NOMO-1 treated with dmso at 0.1 percent for 144 hours (cell line): ENCODE results near the gene CNTNAP2.

Experiments used
- DNase-seq: peaks from one replicate; lab custom pipeline; 2025; ENCODE audit not compliant: unreplicated experiment; lab: John Stamatoyannopoulos, UW

The CNTNAP2 gene

GRCh38 chr7:148344406-148344805 is 2227.8 kb downstream of the CNTNAP2 start:
- no peak for DNase-seq

GRCh38 chr7:148347981-148348380 is 2231.4 kb downstream of the CNTNAP2 start:
- DNase-seq, result no peak

GRCh38 chr7:148348466-148348865 is 2231.9 kb downstream of the CNTNAP2 start:
- no peak for DNase-seq

- DNase-seq, result no peak
Observed at GRCh38 chr7:148356303-148356702, 2239.7 kb downstream of the CNTNAP2 start.

- no peak for DNase-seq
Observed at GRCh38 chr7:148362541-148362940, 2245.9 kb downstream of the CNTNAP2 start.

GRCh38 chr7:148367731-148368475 is 2251.3 kb downstream of the CNTNAP2 start:
- no peak for DNase-seq

GRCh38 chr7:148368562-148368961 is 2252.0 kb downstream of the CNTNAP2 start:
- DNase-seq, result no peak

GRCh38 chr7:148371280-148371937 is 2254.8 kb downstream of the CNTNAP2 start:
- no peak for DNase-seq

GRCh38 chr7:148374396-148375259 is 2258.0 kb downstream of the CNTNAP2 start:
- no peak for DNase-seq

- DNase-seq, result no peak
Observed at GRCh38 chr7:148379677-148380076, 2263.1 kb downstream of the CNTNAP2 start.

- no peak for DNase-seq
Observed at GRCh38 chr7:148380596-148381419, 2264.2 kb downstream of the CNTNAP2 start.

GRCh38 chr7:148382596-148382995 is 2266.0 kb downstream of the CNTNAP2 start:
- no peak for DNase-seq

- DNase-seq, result no peak
Observed at GRCh38 chr7:148383651-148384050, 2267.1 kb downstream of the CNTNAP2 start.

- no peak for DNase-seq
Observed at GRCh38 chr7:148385009-148385682, 2268.5 kb downstream of the CNTNAP2 start.

- DNase-seq, result no peak
Observed at GRCh38 chr7:148390381-148390780, 2273.8 kb downstream of the CNTNAP2 start.

GRCh38 chr7:148391591-148391990 is 2275.0 kb downstream of the CNTNAP2 start:
- no peak for DNase-seq

- DNase-seq, result no peak
Observed at GRCh38 chr7:148394582-148394981, 2278.0 kb downstream of the CNTNAP2 start.

- no peak for DNase-seq
Observed at GRCh38 chr7:148395352-148395811, 2278.8 kb downstream of the CNTNAP2 start.

- DNase-seq, result no peak
Observed at GRCh38 chr7:148395990-148396716, 2279.6 kb downstream of the CNTNAP2 start.
